Fibroblast of lung (primary cell): ENCODE results near the gene MAP3K4.

Experiments
- CTCF ChIP-seq, 2 donors: IDR thresholded peaks in 1 of 2; conservative IDR thresholded peaks in 1 of 2; 1 replicate in 1 of 2; 2 replicates in 1 of 2; pipeline ENCODE4 v1.5.1; 2011 to 2012; ENCODE audit warnings: low read length in 2 of 2, control low read depth in 1 of 2, inconsistent platforms in 1 of 2, low read depth in 1 of 2, mild to moderate bottlenecking in 1 of 2
- EZH2 ChIP-seq: IDR thresholded peaks from 2 replicates; pipeline ENCODE4 v1.5.1; 2012; ENCODE audit warnings: low read length, control low read depth, mild to moderate bottlenecking; ENCODE audit errors: missing control alignments

GRCh38 chr6:161037873-161038228 is 46.3 kb downstream of the MAP3K4 start:
- no peak for TF ChIP-seq CTCF (conservative IDR thresholded peaks at IDR 0.05 in 1 of 2, IDR thresholded peaks at IDR 0.05 in 1 of 2; ENCODE audit: low read depth in 1 of 2, low read length in 2 of 2)
- TF ChIP-seq EZH2: no peak
